HG03342 (cell line): ENCODE data around the gene CDHR5.
"Not testable (repeated sequence)": the region's sequence is repeated elsewhere in the genome, so short reads cannot be mapped to it uniquely, and the experiment has no call there.

Experiments
- ATAC-seq: cut with Tn5 transposase; IDR thresholded peaks from one replicate; pipeline ENCODE4 v1.9.1; 2021; ENCODE audit warnings: mild to moderate bottlenecking, moderate library complexity; ENCODE audit not compliant: unreplicated experiment

The CDHR5 gene, protein sequence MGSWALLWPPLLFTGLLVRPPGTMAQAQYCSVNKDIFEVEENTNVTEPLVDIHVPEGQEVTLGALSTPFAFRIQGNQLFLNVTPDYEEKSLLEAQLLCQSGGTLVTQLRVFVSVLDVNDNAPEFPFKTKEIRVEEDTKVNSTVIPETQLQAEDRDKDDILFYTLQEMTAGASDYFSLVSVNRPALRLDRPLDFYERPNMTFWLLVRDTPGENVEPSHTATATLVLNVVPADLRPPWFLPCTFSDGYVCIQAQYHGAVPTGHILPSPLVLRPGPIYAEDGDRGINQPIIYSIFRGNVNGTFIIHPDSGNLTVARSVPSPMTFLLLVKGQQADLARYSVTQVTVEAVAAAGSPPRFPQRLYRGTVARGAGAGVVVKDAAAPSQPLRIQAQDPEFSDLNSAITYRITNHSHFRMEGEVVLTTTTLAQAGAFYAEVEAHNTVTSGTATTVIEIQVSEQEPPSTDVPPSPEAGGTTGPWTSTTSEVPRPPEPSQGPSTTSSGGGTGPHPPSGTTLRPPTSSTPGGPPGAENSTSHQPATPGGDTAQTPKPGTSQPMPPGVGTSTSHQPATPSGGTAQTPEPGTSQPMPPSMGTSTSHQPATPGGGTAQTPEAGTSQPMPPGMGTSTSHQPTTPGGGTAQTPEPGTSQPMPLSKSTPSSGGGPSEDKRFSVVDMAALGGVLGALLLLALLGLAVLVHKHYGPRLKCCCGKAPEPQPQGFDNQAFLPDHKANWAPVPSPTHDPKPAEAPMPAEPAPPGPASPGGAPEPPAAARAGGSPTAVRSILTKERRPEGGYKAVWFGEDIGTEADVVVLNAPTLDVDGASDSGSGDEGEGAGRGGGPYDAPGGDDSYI

GRCh38 chr11:624705-625635, at the start of gene CDHR5:
Gene CDHR5, minus strand, starts transcription at chr11:624955. Its CDS starts 53 bp downstream, at chr11:624902.
- no peak for ATAC-seq

GRCh38 chr11:674406-674805, 49.7 kb upstream of the CDHR5 start:
- ATAC-seq: no peak

GRCh38 chr11:673866-674265, 49.1 kb upstream of the CDHR5 start:
- no peak for ATAC-seq

- ATAC-seq: no peak
Observed at GRCh38 chr11:665704-666281, 41.0 kb upstream of the CDHR5 start.

GRCh38 chr11:665062-665703, 40.4 kb upstream of the CDHR5 start:
- ATAC-seq: no peak

DNA sequence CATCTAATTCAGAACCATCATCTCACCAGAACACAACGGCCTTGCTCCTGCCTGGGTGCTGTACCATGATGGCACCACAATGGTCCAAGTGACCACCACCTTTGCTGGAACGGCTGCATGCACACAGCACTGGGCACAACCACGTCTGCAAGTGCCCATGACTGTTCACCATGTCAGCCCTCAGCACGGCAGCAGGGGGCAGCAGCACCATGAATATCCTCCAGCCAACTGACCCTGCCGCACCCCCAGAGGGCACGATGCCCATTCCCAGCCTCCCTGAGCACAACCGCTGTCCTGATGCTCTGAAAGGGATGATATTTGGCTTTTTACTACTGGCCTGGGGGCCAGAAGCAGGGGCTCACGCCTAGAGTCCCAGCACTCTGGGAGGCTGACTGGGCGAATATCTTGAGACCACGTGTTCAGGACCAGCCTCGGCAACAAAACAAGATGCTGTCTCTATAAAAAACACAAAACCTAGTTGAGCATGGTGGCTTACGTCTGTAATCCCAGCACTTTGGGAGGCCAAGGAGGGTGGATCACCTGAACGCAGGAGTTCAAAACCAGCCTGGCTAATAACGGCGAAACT, 38.0 kb upstream of the CDHR5 start:
- ATAC-seq: no peak

DNA sequence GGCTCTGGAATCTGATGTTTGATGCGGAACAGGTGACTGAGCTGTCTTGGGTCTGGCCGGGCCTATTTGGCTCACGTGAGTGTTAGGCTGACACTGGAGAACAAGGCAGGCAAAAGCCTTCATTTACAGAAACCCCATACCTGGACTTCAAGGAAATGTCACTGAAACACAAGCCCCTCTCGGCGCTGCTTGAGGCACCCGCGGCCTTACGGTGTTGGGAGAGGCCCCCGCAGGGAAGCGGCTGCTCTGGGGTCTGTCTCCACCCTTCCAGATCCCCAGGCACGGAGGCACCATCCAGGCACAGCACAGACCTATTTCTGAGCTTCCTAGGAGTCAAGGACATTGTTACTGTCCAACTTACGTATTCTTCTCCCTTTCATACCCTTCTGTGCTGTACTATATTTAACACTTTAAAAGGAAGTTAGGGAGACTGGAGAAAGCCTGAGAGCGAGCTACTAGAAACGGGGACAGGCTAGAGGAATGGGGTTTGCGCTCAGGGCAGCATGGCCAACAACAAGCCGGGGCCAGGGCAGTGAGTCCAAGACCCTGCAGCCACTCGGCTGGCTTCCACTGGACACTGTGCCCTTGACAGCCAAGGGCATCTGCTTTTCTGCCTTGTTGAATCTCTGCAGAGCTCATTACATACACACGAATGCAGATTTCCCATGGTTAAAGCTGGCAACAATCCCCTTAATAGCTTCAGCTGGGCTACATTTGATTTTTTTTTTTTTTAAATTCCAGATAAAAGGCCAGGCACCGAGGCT, 36.1 kb upstream of the CDHR5 start:
- ATAC-seq: no peak

DNA sequence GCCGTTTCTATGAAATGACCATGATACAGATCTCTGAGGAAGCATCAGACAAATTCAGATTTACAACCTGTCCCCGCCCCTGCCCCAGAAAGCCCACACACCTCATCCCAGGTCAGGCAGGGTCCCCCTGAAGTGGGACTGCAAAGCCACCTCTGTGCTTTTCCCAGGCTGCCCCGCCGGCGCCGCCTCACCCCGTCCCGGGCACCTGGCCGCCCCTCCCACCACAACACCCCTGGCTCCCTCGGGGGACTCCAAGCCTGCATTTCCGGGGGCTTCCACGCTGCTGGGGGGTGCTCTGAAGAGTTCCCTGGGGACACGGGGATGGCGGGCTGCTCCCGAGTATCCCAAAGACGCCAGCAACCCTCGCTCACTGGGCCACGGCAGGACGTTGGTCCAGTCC, 35.5 kb upstream of the CDHR5 start:
- ATAC-seq: no peak

DNA sequence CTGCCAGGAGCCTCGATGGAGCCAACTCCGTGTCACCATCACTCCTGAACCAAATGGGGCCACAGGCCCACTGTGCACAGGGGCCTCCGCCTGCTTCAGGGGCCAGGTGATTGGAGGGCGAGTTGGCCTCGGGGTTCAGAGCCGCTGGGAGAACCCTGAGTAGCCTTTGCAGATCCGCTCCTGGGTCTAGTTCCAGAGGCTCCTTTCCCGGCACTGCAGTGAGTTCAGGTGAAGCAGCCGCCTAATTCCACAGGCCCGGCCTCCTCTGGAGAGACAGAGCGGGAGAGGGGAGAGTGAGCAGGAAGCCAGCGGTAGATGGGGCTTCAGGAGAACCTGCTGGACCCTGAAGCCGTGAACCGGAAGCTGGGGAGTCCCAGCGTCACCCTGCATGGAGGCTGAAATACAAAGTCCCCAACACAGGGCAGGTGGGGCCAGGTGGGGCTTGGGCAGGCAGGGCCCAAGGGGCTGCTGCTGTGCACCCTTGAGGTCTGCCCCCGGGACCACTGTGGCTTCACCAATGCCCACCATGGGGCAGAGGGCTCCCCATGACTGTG, 34.9 kb upstream of the CDHR5 start:
- ATAC-seq: no peak

DNA sequence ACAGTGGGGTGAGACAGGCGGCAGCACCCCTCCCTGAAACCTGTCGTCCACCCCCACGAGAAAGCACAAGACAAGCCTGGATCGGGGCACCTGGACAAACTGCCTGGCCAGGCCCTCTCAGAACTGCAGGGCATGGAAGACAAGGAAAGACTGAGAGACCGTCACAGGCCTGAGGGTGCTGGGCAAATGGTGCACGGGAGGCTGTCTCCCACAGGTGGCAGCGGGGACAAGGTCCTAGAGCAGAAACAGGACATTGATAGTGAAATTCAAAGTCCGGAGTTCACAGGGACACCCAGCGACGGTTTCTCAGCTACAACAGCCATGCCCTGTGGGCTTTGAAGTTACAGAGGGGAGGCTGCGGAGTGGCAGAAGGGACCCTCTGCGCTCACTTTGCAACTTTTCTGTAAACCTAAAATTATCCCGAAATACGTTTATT, 33.0 kb upstream of the CDHR5 start:
- ATAC-seq: no peak

DNA sequence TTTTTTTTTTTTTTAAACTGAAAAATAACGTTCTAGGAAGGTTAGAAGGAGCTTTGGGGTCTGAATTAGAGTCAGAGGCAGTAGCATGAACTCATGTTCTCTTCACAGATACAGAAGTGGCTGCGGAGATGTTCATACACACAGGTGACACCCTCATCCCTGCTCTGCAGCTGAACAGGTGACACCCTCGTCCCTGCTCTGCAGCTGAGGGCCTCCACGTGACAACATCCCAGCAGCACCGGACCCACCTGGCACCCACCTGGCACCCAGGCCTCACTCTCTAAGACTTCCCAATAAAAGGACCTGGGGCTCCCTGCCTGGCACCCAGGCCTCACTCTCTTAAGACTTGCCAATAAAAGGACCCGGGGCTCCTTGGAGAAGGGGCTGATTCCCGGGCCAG, 32.1 kb upstream of the CDHR5 start:
- ATAC-seq: no peak

GRCh38 chr11:656426-656825, 31.7 kb upstream of the CDHR5 start:
- ATAC-seq: no peak

DNA sequence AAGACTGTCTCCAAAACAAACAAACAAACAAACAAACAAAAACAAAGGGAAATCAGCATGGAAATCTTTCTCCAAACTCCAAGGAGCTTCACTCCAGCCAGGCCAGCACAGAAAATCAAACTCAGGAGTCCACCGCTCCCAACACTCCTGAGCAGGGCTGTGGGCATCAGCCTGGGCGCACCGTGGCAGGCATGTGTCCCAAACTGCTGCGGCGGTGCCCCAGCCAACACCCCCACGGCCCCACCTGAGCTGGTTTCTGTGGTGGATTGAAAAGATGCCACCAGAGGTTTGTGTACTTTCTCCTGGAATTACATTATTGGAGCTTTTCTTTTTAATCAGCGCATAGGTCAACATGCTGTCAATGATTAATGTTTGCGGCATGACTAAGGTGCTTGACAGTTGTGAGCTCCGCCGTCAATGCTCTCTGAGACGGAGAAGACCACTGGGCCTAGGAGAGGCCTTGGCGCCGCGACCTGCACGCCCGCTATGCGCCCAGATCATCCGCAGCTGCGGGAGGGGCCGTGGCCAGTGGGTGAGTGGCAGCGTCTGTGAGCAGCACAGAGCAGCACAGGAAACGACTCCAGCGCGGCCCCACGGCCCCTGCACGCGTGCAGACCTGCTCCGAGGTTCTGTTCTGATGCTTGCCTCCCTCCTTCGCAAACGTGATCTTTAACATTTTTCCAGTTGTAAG, 30.4 kb upstream of the CDHR5 start:
- ATAC-seq: no peak

DNA sequence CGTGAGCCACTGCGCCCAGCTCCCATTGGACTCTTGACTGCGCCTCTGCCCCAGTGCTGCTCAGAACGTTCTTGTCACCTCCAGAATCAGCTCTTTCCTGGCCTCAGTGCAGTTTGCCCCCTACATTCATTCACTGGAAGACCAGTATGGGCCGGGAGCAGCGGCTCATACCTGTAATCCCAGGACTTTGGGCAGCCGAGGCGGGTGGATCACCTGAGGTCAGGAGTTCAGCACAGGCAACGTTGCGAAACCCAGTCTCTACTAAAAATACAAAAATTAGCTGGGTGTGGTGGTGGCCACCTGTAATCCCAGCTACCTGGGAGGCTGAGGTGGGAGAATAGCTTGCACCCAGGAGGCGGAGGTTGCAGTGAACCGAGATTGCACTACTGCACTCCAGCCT, 29.7 kb upstream of the CDHR5 start:
- ATAC-seq: not testable (repeated sequence)

DNA sequence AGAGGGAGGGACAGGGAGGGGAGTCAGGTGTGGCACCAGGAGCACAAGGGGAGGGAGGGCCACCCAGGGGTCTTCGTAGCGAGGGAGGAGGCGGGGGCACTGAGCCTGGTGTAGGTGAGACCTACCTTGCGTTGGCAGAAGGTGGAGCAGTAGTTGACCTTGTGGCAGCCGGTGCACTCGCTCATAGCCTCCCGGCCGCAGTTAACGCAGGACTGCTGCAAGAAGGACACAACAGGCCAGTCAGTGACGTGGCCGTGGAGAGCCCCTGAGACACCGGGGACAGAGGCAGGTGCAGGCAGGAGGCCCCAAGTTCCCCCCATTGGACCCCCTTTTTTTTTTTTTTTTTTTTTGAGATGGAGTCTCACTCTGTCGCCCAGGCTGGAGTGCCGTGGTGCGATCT, 29.1 kb upstream of the CDHR5 start:
- ATAC-seq: no peak

DNA sequence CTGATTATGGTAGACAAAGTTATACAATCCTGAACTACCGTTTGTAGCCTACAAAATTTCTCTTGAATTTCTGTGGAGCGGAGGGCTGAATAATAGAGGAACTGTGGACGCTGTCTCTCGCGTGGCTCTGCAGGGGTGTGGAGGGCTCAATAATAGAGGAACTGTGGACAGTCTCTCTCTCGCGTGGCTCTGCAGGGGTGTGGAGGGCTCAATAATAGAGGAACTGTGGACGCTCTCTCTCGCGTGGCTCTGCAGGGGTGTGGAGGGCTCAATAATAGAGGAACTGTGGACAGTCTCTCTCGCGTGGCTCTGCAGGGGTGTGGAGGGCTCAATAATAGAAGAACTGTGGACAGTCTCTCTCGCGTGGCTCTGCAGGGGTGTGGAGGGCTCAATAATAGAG, 28.4 kb upstream of the CDHR5 start:
- ATAC-seq: not testable (repeated sequence)

DNA sequence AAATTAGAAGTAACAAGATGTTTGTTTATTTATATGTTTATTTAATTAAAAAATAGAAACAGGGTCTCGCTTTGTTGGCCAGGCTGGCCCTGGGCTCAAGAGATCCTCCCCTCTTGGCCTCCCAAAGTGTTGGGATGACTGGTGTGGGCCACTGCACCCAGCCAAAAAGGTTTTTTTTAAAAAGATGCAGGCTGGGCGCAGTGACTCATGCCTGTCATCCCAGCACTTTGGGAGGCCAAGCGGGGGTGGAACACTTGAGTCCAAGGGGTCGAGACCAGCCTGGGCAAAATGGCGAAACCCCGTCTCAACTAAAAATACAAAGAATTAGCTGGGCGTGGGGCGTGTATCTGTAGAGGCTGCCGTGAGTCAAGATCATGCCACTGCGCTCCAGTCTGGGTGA, 25.7 kb upstream of the CDHR5 start:
- ATAC-seq: no peak

GRCh38 chr11:647672-648158, 23.0 kb upstream of the CDHR5 start:
- not testable (repeated sequence) for ATAC-seq
